Measurements from ENCODE around the gene DCHS1. TPM values are rescaled to one million over a fixed set of nuclear protein-coding genes. Genes with fewer than 3 reads are reported as not detected.

The DCHS1 gene
- total and polyA plus RNA-seq, 2 of the 13 experiments (the other 11 are each of a cell fraction or from before 2014, with no cell fraction given) = under 0.01 to 0.03 TPM

DNA sequence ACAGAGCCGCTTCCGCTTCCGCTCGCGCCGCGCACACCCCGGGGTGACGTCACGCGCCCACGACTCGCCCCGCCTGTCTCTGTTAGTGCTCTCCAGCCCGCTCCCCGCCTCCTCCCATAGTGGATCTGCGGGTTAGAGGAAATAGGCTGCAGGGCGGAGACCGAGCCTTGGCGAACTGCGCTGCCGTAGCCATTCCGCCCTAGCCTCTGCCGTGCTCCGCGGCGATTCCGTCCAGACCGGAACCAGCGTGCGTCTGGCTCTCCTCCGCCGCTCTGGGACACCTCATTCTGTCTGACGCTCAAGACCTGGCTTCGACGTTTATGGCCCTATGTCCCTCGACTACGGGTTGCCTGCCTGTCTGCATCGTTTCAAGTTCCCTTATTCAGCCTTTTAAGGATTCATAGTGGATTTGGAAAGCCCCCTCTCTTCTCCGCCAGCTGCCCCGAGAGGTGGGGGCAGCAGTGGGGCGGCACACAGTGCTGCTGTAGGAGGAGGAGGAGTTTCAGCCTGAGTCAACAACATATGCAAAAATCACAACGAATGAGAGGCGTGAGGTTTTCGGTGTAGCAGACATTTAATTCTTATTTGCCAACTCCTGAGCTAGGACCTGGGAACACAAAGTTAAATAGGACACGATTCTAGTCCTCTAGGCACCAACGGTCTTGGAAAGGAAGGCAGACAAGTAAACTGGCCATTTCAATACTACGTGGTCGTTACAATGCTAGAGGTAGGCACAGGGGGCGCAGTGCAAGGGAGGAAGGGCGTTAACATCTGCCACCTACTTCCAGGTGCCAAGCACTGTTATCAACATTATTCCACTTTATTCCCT is 43.2 kb downstream of the DCHS1 start, which contains the start of gene TAF10 (continued):
- TF ChIP-seq, protein P1, sequence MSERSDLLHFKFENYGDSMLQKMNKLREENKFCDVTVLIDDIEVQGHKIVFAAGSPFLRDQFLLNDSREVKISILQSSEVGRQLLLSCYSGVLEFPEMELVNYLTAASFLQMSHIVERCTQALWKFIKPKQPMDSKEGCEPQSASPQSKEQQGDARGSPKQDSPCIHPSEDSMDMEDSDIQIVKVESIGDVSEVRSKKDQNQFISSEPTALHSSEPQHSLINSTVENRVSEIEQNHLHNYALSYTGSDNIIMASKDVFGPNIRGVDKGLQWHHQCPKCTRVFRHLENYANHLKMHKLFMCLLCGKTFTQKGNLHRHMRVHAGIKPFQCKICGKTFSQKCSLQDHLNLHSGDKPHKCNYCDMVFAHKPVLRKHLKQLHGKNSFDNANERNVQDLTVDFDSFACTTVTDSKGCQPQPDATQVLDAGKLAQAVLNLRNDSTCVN (CRISPR knock-in tag; IDR thresholded peaks at IDR 0.05; ENCODE audit: borderline replicate concordance) = no peak
- TF ChIP-seq ZNF354B (CRISPR knock-in tag; IDR thresholded peaks at IDR 0.05) (no peak), ZNF44 (CRISPR knock-in tag; IDR thresholded peaks at IDR 0.05) (0 out of 2 replicates have a peak, but pooled peaks have one; percentile 25), ZNF317 (CRISPR knock-in tag; IDR thresholded peaks at IDR 0.05) (peak; percentile 79; the same call in 1 of the 2 replicates), MXD4 (CRISPR knock-in tag; IDR thresholded peaks at IDR 0.05) (no peak; the same call in 1 of the 2 replicates), EED (CRISPR knock-in tag; IDR thresholded peaks at IDR 0.05) (no peak; the same call in none of the 2 replicates), ZNF17 (CRISPR knock-in tag; IDR thresholded peaks at IDR 0.05) (no peak), TARDBP (CRISPR knock-in tag; IDR thresholded peaks at IDR 0.05) (peak; percentile 50; the same call in 1 of the 2 replicates), ZSCAN25 (CRISPR knock-in tag; IDR thresholded peaks at IDR 0.05) (peak; percentile 17; the same call in 1 of the 2 replicates), RARG (CRISPR knock-in tag; IDR thresholded peaks at IDR 0.05; ENCODE audit: low read depth) (no peak), KLF16 (CRISPR knock-in tag; IDR thresholded peaks at IDR 0.05) (peak; percentile 43 to 65; a peak in 2 of 4 replicates), ZNF737 (CRISPR knock-in tag; IDR thresholded peaks at IDR 0.05; ENCODE audit: borderline replicate concordance) (no peak), PAX8 (CRISPR knock-in tag; IDR thresholded peaks at IDR 0.05; ENCODE audit: borderline replicate concordance) (no peak), AGO2 (optimal IDR thresholded peaks at IDR 0.05; ENCODE audit: low read depth, low read length) (peak; percentile 88), MIER3 (CRISPR knock-in tag; IDR thresholded peaks at IDR 0.05; ENCODE audit: borderline replicate concordance) (peak; percentile 46; the same call in 1 of the 2 replicates), FOXK2 (IDR thresholded peaks at IDR 0.05) (no peak), DPF2 (CRISPR knock-in tag; IDR thresholded peaks at IDR 0.05; ENCODE audit: borderline replicate concordance, low read depth) (peak; percentile 47; the same call in 1 of the 2 replicates), ZNF383 (CRISPR knock-in tag; IDR thresholded peaks at IDR 0.05; ENCODE audit: borderline replicate concordance) (no peak), ZKSCAN8 (CRISPR knock-in tag; IDR thresholded peaks at IDR 0.05; ENCODE audit: borderline replicate concordance) (no peak), JUNB (CRISPR knock-in tag; IDR thresholded peaks at IDR 0.05; ENCODE audit: borderline replicate concordance) (no peak)
- TF ChIP-seq, protein P2, sequence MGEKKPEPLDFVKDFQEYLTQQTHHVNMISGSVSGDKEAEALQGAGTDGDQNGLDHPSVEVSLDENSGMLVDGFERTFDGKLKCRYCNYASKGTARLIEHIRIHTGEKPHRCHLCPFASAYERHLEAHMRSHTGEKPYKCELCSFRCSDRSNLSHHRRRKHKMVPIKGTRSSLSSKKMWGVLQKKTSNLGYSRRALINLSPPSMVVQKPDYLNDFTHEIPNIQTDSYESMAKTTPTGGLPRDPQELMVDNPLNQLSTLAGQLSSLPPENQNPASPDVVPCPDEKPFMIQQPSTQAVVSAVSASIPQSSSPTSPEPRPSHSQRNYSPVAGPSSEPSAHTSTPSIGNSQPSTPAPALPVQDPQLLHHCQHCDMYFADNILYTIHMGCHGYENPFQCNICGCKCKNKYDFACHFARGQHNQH (CRISPR knock-in tag; IDR thresholded peaks at IDR 0.05) = no peak
- TF ChIP-seq, protein P3, sequence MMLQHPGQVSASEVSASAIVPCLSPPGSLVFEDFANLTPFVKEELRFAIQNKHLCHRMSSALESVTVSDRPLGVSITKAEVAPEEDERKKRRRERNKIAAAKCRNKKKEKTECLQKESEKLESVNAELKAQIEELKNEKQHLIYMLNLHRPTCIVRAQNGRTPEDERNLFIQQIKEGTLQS (CRISPR knock-in tag; IDR thresholded peaks at IDR 0.05) = 0 out of 2 replicates have a peak, but pooled peaks have one; percentile 28
- TF ChIP-seq, protein P4, sequence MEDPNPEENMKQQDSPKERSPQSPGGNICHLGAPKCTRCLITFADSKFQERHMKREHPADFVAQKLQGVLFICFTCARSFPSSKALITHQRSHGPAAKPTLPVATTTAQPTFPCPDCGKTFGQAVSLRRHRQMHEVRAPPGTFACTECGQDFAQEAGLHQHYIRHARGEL (CRISPR knock-in tag; IDR thresholded peaks at IDR 0.05) = 0 out of 2 replicates have a peak, but pooled peaks have one; percentile 37
- TF ChIP-seq, protein P5, sequence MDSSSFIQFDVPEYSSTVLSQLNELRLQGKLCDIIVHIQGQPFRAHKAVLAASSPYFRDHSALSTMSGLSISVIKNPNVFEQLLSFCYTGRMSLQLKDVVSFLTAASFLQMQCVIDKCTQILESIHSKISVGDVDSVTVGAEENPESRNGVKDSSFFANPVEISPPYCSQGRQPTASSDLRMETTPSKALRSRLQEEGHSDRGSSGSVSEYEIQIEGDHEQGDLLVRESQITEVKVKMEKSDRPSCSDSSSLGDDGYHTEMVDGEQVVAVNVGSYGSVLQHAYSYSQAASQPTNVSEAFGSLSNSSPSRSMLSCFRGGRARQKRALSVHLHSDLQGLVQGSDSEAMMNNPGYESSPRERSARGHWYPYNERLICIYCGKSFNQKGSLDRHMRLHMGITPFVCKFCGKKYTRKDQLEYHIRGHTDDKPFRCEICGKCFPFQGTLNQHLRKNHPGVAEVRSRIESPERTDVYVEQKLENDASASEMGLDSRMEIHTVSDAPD (CRISPR knock-in tag; IDR thresholded peaks at IDR 0.05) = peak; percentile 72; the same call in 1 of the 2 replicates
